CD4-positive, alpha-beta T cell treated with Interleukin-17A for 4 hours (primary cell): ENCODE measurements around the gene PBOV1.

ENCODE experiments used
- DNase-seq: peaks from one replicate; pipeline ENCODE4 v3.0.0-alpha.2; 2020; ENCODE audit warnings: mixed read lengths

The PBOV1 gene

GRCh38 chr6:138204303-138204702 is 14.0 kb downstream of the PBOV1 start:
- DNase-seq, result no peak

- DNase-seq, result no peak
Measured at GRCh38 chr6:138203315-138203714, 15.0 kb downstream of the PBOV1 start.

- DNase-seq, result no peak
Measured at GRCh38 chr6:138201836-138202235, 16.5 kb downstream of the PBOV1 start.

GRCh38 chr6:138198430-138199091 is 19.7 kb downstream of the PBOV1 start:
- DNase-seq, result no peak

- no peak for DNase-seq
Measured at GRCh38 chr6:138197570-138197969, 20.7 kb downstream of the PBOV1 start.

GRCh38 chr6:138196122-138196738 is 22.1 kb downstream of the PBOV1 start:
- no peak for DNase-seq

- DNase-seq, result no peak
Measured at GRCh38 chr6:138194287-138194686, 24.0 kb downstream of the PBOV1 start.

GRCh38 chr6:138188278-138188941 is 29.9 kb downstream of the PBOV1 start:
- DNase-seq, result no peak

- DNase-seq, result no peak
Measured at GRCh38 chr6:138187156-138187555, 31.1 kb downstream of the PBOV1 start.

- DNase-seq, result no peak
Measured at GRCh38 chr6:138184230-138184629, 34.1 kb downstream of the PBOV1 start.

GRCh38 chr6:138183790-138184134 is 34.5 kb downstream of the PBOV1 start:
- no peak for DNase-seq

- DNase-seq, result no peak
Measured at GRCh38 chr6:138182939-138183789, 35.1 kb downstream of the PBOV1 start.

- DNase-seq, result no peak
Measured at GRCh38 chr6:138176652-138177232, 41.5 kb downstream of the PBOV1 start.

- DNase-seq, result no peak
Measured at GRCh38 chr6:138175596-138175995, 42.7 kb downstream of the PBOV1 start.
